Measurements from ENCODE around the gene NALCN. TPM values are rescaled to one million over a fixed set of nuclear protein-coding genes. Genes with fewer than 3 reads are reported as not detected.

Gene NALCN
- total and polyA plus RNA-seq, 4 donors: 0.09 to 0.92 (median 0.18) TPM

- TF ChIP-seq, protein P1, sequence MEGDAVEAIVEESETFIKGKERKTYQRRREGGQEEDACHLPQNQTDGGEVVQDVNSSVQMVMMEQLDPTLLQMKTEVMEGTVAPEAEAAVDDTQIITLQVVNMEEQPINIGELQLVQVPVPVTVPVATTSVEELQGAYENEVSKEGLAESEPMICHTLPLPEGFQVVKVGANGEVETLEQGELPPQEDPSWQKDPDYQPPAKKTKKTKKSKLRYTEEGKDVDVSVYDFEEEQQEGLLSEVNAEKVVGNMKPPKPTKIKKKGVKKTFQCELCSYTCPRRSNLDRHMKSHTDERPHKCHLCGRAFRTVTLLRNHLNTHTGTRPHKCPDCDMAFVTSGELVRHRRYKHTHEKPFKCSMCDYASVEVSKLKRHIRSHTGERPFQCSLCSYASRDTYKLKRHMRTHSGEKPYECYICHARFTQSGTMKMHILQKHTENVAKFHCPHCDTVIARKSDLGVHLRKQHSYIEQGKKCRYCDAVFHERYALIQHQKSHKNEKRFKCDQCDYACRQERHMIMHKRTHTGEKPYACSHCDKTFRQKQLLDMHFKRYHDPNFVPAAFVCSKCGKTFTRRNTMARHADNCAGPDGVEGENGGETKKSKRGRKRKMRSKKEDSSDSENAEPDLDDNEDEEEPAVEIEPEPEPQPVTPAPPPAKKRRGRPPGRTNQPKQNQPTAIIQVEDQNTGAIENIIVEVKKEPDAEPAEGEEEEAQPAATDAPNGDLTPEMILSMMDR (IDR thresholded peaks at IDR 0.05; ENCODE audit: low read depth, low read length, missing input control): no peak
- no peak for TF ChIP-seq RXRA (IDR thresholded peaks at IDR 0.05)
- no peak for TF ChIP-seq HNF4A (conservative IDR thresholded peaks at IDR 0.05)
- TF ChIP-seq HNF4G (IDR thresholded peaks at IDR 0.05): no peak
- TF ChIP-seq JUND (IDR thresholded peaks at IDR 0.05): no peak
- no peak for TF ChIP-seq SP1 (IDR thresholded peaks at IDR 0.05)
Measured at GRCh38 chr13:101109005-101109404, 307.3 kb downstream of the NALCN start (continued).

DNA sequence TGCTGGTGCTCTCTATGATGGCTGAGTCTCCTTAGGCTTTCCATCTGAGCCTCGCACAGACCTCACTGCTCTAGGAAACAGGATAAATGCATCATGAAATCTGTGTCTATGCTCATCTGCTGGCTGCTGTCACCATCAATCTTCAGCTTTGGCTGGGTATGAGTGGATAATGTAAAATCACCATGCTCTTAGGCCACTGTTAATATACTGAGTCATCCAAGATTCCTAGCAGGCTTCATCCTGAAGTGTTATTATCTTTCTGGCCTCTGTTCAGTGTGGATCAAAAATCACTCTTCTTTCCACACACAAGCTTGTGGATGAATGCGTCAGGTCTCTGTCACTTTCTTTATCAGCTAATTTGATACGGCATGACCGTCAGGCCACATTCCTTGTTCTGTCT is 317.4 kb downstream of the NALCN start:
- 97% methylated on average over 4 of the region's 4 CpGs for WGBS
- H3K9ac ChIP-seq (ENCODE audit: low read depth in 1 of 2, low read length in 2 of 2): no peak overlapping the region

DNA sequence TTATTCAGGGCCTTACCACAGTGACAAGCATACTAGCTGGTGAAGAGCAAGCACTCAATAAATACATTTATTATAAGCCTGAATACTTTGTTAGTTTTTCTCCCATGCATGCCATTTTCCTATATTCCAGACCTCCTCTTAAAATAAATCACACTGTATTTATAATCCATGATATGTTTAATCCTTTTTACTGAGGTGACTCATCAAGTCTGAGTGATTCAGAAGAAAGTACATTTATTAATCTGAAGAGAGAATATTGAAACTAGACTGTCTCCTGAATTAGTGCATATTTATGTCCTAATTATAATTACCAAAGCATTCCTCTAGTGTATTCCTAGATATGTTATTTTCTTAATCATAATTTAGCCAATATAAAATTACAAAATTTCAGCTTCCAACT is 323.3 kb downstream of the NALCN start:
- no peaks in the 10 kb centered on the region for H3K36me3 ChIP-seq (ENCODE audit: control insufficient read depth in 4 of 4, insufficient read depth in 3 of 4, low read depth in 1 of 4, low read length in 3 of 4)
- no peaks in the 10 kb centered on the region for H3K9me3 ChIP-seq (ENCODE audit: control insufficient read depth in 4 of 4, low read length in 3 of 4)
- TF ChIP-seq MAX (IDR thresholded peaks at IDR 0.05): no peak
- no peak for TF ChIP-seq YY1 (IDR thresholded peaks at IDR 0.05)
- no peak for TF ChIP-seq EGR1 (IDR thresholded peaks at IDR 0.05; ENCODE audit: low read depth in 2 of 2)
- no peak for TF ChIP-seq TAF1 (conservative IDR thresholded peaks at IDR 0.05)
- TF ChIP-seq JUND (IDR thresholded peaks at IDR 0.05): no peak
- DNase-seq (ENCODE audit: low spot score): no peak
- H3K4me3 ChIP-seq (ENCODE audit: low read depth in 1 of 3, low read length in 3 of 3): no peak overlapping the region
- H3K4me1 ChIP-seq (ENCODE audit: control insufficient read depth in 4 of 4, insufficient read depth in 4 of 4, low read length in 3 of 4): no peaks in the 10 kb centered on the region
- H3K9ac ChIP-seq (ENCODE audit: low read depth in 1 of 2, low read length in 2 of 2): no peak overlapping the region
- no peak overlapping the region for H3K27ac ChIP-seq (ENCODE audit: low read depth in 1 of 2, low read length in 2 of 2)
- H3K27me3 ChIP-seq (ENCODE audit: control insufficient read depth in 4 of 4, insufficient read depth in 4 of 4, low read length in 3 of 4): peaks cover 0 to 3% (median 0%) of the 10 kb centered on the region in 4 donors

More for the DNA sequence above, 317.4 kb downstream of the NALCN start:
- Histone ChIP-seq H3K27ac (ENCODE audit: low read depth in 1 of 2, low read length in 2 of 2) (no peak overlapping the region), H3K36me3 (ENCODE audit: control insufficient read depth in 4 of 4, insufficient read depth in 3 of 4, low read depth in 1 of 4, low read length in 3 of 4) (no peaks in the 10 kb centered on the region), H3K27me3 (ENCODE audit: control insufficient read depth in 4 of 4, insufficient read depth in 4 of 4, low read length in 3 of 4) (peaks cover 0 to 3% (median 0%) of the 10 kb centered on the region in 4 donors), H3K9me3 (ENCODE audit: control insufficient read depth in 4 of 4, low read length in 3 of 4) (no peaks in the 10 kb centered on the region), H3K4me1 (ENCODE audit: control insufficient read depth in 4 of 4, insufficient read depth in 4 of 4, low read length in 3 of 4) (no peaks in the 10 kb centered on the region), H3K4me3 (ENCODE audit: low read depth in 1 of 3, low read length in 3 of 3) (no peak overlapping the region)
- TF ChIP-seq NR2F2 (IDR thresholded peaks at IDR 0.05) (no peak), GABPA (IDR thresholded peaks at IDR 0.05 in 1 of 2, conservative IDR thresholded peaks at IDR 0.05 in 1 of 2) (no peak), EGR1 (IDR thresholded peaks at IDR 0.05; ENCODE audit: low read depth in 2 of 2) (no peak), RAD21 (IDR thresholded peaks at IDR 0.05) (no peak), YY1 (IDR thresholded peaks at IDR 0.05) (no peak), FOXA1 (IDR thresholded peaks at IDR 0.05) (no peak), SP1 (IDR thresholded peaks at IDR 0.05) (no peak), ATF3 (IDR thresholded peaks at IDR 0.05) (no peak), HNF4G (IDR thresholded peaks at IDR 0.05) (no peak), TAF1 (conservative IDR thresholded peaks at IDR 0.05) (no peak), HNF4A (conservative IDR thresholded peaks at IDR 0.05) (no peak), MAX (IDR thresholded peaks at IDR 0.05) (no peak), FOXA2 (IDR thresholded peaks at IDR 0.05) (no peak)
- TF ChIP-seq, protein P2, sequence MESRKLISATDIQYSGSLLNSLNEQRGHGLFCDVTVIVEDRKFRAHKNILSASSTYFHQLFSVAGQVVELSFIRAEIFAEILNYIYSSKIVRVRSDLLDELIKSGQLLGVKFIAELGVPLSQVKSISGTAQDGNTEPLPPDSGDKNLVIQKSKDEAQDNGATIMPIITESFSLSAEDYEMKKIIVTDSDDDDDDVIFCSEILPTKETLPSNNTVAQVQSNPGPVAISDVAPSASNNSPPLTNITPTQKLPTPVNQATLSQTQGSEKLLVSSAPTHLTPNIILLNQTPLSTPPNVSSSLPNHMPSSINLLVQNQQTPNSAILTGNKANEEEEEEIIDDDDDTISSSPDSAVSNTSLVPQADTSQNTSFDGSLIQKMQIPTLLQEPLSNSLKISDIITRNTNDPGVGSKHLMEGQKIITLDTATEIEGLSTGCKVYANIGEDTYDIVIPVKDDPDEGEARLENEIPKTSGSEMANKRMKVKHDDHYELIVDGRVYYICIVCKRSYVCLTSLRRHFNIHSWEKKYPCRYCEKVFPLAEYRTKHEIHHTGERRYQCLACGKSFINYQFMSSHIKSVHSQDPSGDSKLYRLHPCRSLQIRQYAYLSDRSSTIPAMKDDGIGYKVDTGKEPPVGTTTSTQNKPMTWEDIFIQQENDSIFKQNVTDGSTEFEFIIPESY (IDR thresholded peaks at IDR 0.05): no peak
- no peak for DNase-seq (ENCODE audit: low spot score)

Measured in liver (tissue), 9 donors.